ENCODE results near the gene MED1. TPM values are rescaled to one million over a fixed set of nuclear protein-coding genes. Genes with fewer than 3 reads are reported as not detected.

MED1 gene
- total and polyA plus RNA-seq, 4 experiments from 2014 or later: 6.4 to 62.3 (median 41.2) TPM

DNA sequence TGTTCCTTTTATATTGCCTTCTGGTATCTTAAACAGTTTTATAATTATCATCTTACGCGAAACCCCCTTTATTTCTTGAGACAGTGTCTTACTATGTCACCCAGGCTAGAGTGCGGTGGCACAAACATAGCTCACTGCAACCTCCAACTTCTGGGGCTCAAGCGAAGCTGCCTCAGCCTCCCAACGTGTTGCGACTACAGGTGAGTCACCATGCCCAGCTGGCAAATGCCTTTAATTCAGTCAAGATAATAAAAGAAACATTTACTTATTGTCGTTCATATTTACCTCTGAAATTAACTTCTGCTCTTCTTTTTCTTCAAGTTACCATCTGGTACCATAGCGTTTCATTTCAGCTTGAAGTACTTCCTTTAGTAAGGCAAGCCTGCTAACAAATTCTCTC is 93.6 kb downstream of the MED1 start:
- Mint-ChIP-seq H3K4me3 (no peak overlapping the region), H3K9me3 (no peaks in the 10 kb centered on the region), H3K27ac (peak overlapping the region in 1 of 7 donors; percentile 53), H3K27me3 (no peaks in the 10 kb centered on the region), H3K4me1 (peaks cover 8 to 27% (median 10%) of the 10 kb centered on the region in 4 donors), H3K36me3 (peaks cover 0 to 1% of the 10 kb centered on the region in 2 donors)
- H3K36me3 ChIP-seq (ENCODE audit: insufficient read depth, low read length): no peaks in the 10 kb centered on the region
- CTCF ChIA-PET (ENCODE audit: partially characterized antibody): interaction anchor here (1.7 kb wide), 1 partner anchor 12 kb away, joined by 3 read pairs; no protein-coding TSS in a partner anchor
- no peak overlapping the region for H3K27ac ChIP-seq (ENCODE audit: low read depth, low read length)
- POLR2A ChIA-PET (ENCODE audit: partially characterized antibody): no interaction called here
- intact Hi-C loops (cut with micrococcal nuclease): no loop called here
- H3K4me1 ChIP-seq (ENCODE audit: insufficient read depth, low read length): no peaks in the 10 kb centered on the region
- no peak overlapping the region for H3K4me3 ChIP-seq (ENCODE audit: low read length in 2 of 2)
- no peaks in the 10 kb centered on the region for H3K9me3 ChIP-seq (ENCODE audit: control insufficient read depth in 1 of 2, low read length in 2 of 2)
- no peak for DNase-seq
- H3K27me3 ChIP-seq (ENCODE audit: insufficient read depth, low read length): no peaks in the 10 kb centered on the region

Other genes with a start within 250 kb of the MED1 start
- not detected for gene STAC2, start 225.3 kb downstream of the MED1 start, total RNA-seq
- not detected for gene STAC2, start 225.3 kb downstream of the MED1 start, polyA plus RNA-seq
- 10 to 100 TPM; 35.3 to 38.5 TPM for gene FBXL20, start 49.6 kb downstream of the MED1 start, total RNA-seq
- 1 to 10 TPM; 1.5 to 4.1 TPM for gene FBXL20, start 49.6 kb downstream of the MED1 start, polyA plus RNA-seq
- gene CDK12, start 10.2 kb upstream of the MED1 start, total RNA-seq: 100 to 1,000 TPM; 107 to 114 TPM
- 1 to 10 TPM in 1 of 2 donors, under 1 TPM in 1; 0.87 to 6.4 TPM for gene CDK12, start 10.2 kb upstream of the MED1 start, polyA plus RNA-seq
- gene NEUROD2, start 156.7 kb upstream of the MED1 start, total RNA-seq: not detected
- under 1 TPM in 1 of 2 donors, not detected in 1; 0.06 TPM for gene NEUROD2, start 156.7 kb upstream of the MED1 start, polyA plus RNA-seq
- not detected for gene PPP1R1B, start 175.7 kb upstream of the MED1 start, total RNA-seq
- not detected for gene PPP1R1B, start 175.7 kb upstream of the MED1 start, polyA plus RNA-seq
- 100 to 1,000 TPM; 105 to 110 TPM for gene STARD3, start 185.9 kb upstream of the MED1 start, total RNA-seq
- gene STARD3, start 185.9 kb upstream of the MED1 start, polyA plus RNA-seq: 10 to 100 TPM; 42.2 to 43.2 TPM
- 1 to 10 TPM; 5.9 to 6.3 TPM for gene TCAP, start 214.1 kb upstream of the MED1 start, total RNA-seq
- gene TCAP, start 214.1 kb upstream of the MED1 start, polyA plus RNA-seq: under 1 TPM in 1 of 2 donors, not detected in 1; 0.14 TPM
- under 1 TPM in 1 of 2 experiments, not detected in 1; 0.55 TPM for gene PNMT, start 217.2 kb upstream of the MED1 start, total RNA-seq
- not detected for gene PNMT, start 217.2 kb upstream of the MED1 start, polyA plus RNA-seq
- 10 to 100 TPM; 29.6 to 30.5 TPM for gene PGAP3, start 236.8 kb upstream of the MED1 start, total RNA-seq
- 10 to 100 TPM; 22.1 to 26.5 TPM for gene PGAP3, start 236.8 kb upstream of the MED1 start, polyA plus RNA-seq
- gene ERBB2, start 248.8 kb upstream of the MED1 start, total RNA-seq: 1 to 10 TPM; 4.1 to 4.5 TPM
- gene ERBB2, start 248.8 kb upstream of the MED1 start, polyA plus RNA-seq: under 1 TPM in 1 of 2 donors, not detected in 1; 0.55 TPM